NCI-H510A treated with DMSO at 0.1 percent for 48 hours (cell line): Measurements from ENCODE around the gene TBX21.

Source experiments
- DNase-seq: peaks from one replicate; lab custom pipeline; 2025; lab: John Stamatoyannopoulos, UW

Gene TBX21, protein sequence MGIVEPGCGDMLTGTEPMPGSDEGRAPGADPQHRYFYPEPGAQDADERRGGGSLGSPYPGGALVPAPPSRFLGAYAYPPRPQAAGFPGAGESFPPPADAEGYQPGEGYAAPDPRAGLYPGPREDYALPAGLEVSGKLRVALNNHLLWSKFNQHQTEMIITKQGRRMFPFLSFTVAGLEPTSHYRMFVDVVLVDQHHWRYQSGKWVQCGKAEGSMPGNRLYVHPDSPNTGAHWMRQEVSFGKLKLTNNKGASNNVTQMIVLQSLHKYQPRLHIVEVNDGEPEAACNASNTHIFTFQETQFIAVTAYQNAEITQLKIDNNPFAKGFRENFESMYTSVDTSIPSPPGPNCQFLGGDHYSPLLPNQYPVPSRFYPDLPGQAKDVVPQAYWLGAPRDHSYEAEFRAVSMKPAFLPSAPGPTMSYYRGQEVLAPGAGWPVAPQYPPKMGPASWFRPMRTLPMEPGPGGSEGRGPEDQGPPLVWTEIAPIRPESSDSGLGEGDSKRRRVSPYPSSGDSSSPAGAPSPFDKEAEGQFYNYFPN

DNA sequence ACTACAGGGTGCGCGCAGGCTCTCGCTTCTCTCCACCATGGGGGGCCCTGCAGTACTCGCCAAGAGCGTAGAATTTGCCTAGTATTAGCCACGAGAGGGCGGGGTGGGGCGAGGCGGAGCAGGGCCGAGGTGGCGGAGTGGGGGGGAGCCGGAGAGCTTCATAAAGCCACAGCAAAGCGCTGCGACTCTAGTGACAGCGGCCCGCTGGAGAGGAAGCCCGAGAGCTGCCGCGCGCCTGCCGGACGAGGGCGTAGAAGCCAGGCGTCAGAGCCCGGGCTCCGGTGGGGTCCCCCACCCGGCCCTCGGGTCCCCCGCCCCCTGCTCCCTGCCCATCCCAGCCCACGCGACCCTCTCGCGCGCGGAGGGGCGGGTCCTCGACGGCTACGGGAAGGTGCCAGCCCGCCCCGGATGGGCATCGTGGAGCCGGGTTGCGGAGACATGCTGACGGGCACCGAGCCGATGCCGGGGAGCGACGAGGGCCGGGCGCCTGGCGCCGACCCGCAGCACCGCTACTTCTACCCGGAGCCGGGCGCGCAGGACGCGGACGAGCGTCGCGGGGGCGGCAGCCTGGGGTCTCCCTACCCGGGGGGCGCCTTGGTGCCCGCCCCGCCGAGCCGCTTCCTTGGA is at the start of gene TBX21:
Gene TBX21, plus strand, starts transcription at position 190 of the 627 bp plus-strand sequence. Its CDS starts 219 bp downstream, at position 409.
- DNase-seq: peak; percentile 65

DNA sequence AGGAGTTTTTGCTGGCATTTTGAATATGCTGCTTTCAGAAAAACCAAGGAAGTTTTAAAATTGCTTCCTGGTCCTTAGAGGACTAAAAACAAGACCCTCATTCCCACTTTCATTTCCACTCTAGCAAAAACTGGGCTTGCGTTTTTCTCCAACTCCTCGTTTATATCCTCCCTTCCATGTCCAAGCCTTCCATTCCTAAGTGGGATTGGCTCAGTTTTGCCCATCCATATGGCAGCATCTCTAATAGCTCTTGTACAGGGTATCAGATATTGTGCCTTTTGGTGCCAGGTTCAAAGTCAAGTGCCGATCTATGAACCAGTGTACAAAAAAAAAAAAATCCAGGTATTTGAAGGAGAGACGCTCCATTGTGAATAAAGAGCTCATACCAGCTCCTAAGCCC is 49.0 kb upstream of the TBX21 start:
- DNase-seq: no peak

DNA sequence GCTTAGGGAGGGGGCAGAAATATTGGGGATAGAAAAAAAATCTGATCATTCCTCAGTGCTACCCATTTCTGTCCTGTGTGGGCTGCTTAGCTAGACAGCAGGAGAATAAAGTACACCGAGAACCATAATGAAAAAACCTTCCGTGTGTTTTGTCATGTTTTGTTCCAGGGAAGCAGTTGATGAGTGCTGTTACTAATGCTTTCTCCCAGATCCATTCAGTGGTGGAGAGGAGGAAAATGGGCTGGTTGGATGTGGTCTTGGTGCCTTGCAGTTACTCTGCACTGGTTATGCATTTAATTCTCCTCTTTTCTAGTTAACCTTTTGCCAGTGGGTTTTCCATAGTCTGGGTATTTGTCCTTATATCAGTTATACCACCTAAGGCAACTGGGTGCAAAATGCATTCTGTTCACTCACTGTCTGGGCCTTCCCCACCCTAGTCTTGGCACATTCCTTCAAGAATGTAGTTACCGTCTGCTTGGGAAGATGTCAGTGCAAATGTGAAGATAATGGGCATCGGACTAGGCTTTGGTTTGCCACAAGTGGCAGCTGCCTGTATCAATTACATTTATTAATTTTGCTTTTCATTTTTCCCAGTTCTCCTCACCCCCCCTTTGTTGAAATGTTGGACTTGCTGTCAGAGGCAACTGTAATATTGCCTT is 48.4 kb upstream of the TBX21 start:
- no peak for DNase-seq

DNA sequence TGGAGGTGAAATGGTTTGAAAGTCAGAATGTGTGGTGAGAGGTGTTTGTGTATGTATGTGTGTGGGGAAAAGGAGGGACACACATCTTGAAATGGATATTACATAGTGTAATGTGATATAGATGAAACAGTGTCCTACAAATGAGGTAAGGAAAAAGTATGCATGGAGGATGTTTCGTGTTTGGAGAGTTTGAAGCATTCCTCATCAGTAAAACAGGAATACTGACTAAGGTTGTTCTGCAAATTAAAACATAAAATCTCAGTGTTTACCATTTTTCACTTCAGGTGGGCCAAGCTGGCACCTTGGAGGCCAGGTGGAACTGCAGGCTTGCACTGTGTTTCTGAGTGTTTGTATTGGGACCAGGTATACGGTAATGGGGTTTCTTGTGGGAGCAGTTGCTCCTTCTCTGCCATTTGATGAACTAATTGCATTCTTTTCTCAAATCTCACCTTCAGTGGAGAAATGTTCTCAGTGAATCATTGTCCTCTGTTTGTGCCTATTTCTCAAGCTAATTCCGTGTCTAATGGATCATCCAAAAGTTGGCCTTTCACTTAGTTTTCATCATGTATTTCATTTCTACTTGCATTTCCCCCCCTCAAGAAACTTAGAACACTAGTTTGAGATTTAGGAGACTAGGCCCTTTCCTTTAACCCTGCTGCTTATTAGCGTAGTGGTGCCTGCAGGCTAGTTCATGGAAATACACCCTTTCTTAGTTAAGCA is 47.3 kb upstream of the TBX21 start:
- no peak for DNase-seq

DNA sequence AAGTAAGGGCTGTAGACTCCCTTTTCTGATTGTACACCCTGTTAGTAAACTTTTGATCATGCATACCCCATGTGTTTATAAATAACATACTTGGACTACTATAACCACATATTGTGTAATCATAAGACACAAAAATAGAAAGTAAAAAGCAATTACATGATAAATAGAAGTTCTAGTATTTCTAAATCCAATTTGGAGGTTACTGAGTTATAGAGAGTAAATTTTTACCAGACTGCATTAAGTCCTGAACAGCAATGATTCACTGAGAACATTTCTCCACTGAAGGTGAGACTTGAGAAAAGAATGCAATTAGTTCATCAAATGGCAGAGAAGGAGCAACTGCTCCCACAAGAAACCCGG is 46.8 kb upstream of the TBX21 start:
- no peak for DNase-seq

DNA sequence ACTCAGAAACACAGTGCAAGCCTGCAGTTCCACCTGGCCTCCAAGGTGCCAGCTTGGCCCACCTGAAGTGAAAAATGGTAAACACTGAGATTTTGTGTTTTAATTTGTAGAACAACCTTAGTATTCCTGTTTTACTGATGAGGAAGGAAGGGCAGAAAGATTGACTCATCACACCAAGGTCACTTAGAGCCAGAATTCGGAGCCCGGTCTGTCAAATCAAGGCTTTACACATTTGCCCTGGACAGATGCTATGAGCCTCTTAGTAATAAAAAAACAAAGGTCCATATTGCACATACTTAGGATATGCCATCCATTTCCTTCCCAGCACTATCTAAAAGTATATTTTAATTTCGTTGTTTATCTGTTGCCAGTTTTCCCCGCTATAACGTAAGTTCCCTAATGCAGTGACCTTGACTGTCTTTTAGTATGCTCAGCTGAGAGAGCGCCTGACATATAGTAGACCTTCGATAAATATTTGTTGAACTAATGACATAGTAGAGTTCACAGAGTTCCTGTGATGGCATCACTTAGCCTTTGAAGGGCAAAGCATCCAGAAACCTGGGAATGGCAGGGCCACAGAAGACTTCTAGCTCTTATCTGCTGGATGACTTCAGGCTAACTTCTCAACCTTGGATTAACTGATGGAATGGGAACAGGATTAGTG is 46.2 kb upstream of the TBX21 start:
- no peak for DNase-seq

DNA sequence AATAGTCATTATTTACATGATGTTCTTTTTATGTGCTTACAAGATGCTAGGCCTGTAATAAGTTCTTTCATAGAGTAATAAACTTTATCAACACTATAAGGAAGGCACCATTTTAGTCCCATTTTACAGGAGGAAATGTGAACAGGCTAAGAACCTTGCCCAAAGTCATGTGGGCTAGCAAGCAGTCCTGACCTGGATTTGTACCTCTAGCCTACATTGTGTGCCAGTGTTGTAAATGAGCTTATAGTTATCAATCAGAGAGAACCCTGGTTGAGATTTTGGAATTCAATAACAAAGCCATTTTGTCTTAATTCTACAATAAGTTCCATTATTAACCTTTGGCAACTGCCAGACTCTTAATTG is 45.7 kb upstream of the TBX21 start:
- no peak for DNase-seq

DNA sequence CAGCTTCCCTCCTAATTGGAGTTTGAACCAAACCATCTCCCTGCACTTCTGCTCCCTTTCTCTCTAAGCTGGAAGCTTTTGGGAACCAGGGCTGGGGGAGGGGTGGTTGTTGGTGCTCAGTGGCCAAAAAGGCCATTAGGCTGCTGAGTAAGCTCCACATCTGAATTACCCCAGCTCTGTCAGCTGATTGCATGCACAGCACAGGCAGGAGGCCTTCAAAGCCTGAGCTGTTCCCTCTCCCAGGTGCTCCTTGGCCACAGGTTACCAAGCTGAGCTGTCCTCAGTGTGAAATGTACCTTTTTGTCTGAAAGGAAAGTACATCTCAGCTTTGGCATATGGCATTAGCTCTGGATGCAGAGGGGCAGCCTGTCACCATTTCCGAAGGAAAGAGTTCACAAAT is 45.3 kb upstream of the TBX21 start:
- no peak for DNase-seq

DNA sequence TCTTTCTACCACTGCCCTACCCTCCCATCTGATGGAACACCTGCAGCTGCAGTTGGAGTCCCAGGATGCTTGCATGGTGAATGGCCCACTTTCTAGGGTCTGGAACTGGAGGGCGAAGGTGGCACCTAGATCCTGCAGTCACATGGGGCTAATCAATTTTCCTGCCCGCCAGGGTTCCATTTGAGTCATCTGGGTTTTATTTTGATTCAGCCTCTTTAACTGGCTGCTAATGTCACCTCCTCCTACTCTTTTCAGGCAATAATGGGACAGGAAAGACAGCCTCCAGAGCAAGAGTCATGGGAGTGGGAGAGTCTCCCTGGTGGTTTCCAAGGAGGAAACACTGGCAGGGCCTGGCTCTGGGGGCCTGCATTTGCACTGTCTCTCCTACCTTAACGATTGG is 42.9 kb upstream of the TBX21 start:
- DNase-seq: no peak

DNA sequence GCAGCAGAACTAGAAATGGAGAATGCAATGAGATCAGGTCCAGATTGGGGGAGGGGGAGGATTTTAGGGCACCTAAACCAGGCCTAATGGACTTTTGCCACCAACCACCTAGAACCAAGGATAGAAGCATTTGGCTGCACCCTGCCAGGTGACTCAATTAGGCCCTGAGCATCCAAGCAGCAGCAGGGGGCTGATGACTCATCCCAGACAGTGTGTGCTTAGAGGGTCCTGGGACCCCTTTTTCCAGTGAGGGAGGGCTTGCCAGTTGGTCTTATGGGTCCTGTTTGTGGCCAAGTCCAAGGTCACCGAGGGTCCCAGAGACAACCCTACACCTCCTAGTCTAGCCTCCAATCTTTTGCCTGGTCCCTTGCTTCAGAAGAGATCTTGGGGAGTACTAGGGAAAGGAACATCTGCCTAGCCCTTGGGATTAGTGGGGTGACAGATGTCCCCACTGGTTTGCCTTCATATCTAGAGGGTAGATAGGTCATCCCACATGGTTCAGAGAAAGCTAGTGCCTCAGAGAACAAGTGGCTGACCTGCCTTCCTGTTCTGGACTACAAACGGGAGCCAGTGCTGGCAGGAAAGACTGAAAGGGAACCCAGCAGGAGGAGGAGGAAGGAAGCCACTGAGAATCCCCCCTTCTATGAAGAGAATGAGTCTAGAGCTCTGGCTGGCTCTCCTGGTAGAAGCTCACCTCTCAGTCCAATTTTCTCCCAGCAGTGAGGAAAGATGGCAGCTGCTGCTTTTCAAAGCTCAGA is 40.7 kb upstream of the TBX21 start:
- no peak for DNase-seq

DNA sequence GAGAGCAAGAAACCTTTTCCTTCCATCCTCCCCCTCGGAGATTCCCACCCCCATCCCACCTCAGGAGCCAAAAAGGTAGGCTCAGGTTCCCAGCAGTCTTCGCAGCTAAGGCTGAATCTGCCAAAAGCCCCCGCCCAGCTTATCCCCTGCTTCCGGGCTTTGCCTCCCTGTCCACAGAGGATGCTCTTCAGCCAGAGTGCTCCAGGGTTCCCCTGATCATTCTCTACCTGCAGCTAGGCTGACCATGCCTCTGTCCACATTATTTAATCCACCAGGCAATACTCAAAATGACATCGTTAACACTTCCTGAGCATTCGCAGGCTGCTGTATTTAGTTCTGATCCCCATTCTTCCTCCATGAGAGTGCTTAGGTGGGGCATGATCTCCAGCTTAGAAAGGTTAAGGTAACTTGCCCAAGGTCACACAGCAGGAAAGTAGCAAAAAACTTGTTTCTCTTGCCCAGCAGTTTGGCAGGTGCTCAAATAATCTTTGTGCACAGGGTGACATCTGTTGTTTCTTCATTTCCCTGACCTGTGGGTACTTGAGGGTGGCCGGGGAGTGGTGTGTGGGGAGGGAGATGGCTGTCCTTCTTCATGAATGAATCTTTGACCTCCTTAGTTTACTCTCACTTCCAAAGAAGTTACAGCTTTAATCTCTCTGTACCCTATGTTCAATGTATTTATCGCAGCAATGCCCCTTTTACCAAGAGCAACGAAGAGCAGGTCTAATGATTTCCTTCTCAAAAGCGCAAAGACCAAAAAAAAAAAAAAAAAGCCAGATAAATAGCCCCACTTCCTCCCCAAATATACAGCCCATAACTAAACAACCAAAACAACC is 39.9 kb upstream of the TBX21 start:
- peak; percentile 54 for DNase-seq

DNA sequence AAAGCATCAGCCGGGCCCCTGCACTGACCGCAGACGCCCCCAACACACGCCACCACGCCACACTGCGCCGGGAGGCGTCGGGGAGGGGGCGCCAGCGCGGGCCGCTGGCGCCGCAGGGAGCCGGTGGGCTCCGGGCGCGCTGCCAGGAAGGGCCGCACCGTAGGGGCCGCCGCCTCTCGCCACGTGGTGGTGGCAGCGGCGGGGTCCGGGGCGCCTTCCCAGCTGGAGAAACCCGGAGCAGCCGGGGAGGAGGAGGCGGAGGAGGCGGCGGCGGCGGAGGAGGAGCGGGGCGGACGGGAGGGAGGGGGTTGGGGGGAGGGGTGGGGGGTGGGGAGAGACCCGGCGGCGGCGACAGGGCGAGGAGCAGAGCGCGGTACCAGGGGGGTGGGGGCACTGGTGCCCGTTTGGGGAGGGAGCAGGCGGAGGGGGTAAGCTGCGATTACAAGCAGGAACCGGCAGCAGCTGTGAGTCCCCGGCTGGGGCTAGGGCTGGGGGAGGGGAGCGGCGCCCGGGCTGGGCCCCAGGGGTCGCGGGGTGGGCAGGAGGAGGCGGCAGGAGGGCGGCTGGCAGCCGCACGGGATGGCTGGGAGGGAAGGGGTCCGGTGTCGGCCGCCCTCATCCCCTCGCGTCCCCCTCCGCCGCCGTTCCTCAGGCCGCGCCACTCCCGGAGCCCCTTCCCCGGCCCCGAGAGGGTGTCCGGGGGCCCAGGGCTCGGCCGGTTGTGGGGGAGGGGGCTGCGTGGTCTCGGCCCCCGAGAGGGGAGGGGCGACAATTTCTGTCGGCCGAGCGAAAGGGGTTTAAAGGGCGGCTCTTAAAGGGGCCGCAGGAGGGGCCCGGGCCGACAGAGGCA is 39.1 kb upstream of the TBX21 start, which contains the start of gene TBKBP1:
Gene TBKBP1, plus strand, starts transcription at position 431 of the 850 bp plus-strand sequence. CDS start 1,952 bp downstream, outside the sequence.
- no peak for DNase-seq

DNA sequence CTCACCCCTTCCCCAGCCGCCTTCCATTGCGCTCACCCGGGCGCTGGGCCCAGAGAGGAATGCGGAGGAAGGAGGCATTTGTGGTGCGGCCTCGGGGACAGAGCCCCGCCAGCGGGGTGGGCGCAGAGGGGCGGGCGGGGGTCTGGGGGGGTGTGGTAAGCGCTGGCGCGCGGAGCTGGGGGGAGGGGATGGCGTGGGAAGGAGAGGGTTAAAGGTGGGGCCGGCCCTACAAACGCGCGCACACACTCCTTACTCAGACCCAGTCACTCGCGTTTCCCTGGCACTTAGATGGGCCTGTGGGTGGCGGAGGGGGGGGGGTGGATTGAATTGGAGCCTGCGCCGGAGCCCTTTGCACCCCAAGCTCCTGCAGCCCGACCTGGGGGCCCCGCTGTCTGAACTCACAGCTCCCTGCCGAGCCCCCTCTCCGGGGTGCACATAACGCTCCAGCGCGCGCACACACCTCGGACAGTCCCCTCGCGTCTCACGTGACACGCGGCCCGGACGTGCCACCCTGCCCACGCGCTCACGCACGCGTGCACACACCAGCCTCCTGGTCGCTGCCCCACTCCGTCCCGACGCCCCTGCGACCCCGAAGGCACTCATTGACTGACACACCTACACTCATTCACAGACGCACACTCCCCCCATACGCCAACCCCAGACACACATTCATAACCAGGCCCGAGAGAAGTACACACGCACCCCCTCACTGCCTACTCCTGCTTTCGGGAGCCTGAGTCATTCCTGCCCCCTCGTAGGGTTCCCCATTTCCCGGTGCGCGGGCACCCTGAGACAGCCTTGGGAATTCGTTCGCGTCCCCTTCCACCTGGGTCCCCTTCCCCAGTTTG is 38.2 kb upstream of the TBX21 start:
- no peak for DNase-seq

DNA sequence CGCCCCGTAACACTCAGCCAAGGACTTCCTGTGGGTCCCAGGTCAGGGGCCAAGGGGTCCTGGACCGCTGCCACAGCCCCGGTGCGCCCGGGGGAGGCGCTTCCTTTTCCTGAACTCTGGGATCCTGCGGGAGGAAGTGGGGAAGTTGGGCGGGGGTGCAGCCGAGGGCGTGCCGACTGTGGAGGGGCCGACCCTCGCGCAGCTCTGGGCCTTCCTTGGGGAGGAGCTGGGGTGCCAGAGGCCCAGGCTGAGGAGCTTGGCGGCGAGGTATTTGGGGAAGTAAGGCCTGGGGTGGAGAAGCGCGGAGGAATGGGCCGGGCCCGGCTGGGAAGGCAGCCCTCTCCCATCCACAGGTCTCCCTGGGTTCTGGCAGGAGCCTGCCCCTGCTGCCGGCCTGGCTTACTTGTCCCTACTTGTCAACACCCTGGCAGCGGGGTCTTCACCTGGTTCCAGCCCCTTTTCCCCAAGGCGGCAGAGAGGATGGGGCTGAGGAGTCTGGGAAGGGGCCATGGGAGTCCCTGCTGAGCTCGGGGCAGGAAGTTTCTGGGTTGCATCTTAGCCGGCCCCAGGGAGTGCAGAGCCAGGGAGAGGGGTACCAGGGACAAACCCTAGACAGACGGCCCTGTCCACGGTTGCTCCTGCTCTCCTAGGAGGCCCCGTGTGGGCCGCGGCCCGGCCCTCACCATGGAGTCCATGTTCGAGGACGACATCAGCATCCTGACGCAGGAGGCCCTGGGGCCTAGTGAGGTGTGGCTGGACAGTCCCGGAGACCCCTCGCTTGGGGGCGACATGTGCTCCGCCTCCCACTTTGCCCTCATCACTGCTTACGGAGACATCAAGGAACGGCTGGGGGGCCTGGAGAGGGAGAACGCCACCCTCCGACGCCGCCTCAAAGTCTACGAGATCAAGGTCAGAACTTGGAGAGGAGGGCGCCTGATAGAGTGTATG is 37.3 kb upstream of the TBX21 start:
- no peak for DNase-seq

DNA sequence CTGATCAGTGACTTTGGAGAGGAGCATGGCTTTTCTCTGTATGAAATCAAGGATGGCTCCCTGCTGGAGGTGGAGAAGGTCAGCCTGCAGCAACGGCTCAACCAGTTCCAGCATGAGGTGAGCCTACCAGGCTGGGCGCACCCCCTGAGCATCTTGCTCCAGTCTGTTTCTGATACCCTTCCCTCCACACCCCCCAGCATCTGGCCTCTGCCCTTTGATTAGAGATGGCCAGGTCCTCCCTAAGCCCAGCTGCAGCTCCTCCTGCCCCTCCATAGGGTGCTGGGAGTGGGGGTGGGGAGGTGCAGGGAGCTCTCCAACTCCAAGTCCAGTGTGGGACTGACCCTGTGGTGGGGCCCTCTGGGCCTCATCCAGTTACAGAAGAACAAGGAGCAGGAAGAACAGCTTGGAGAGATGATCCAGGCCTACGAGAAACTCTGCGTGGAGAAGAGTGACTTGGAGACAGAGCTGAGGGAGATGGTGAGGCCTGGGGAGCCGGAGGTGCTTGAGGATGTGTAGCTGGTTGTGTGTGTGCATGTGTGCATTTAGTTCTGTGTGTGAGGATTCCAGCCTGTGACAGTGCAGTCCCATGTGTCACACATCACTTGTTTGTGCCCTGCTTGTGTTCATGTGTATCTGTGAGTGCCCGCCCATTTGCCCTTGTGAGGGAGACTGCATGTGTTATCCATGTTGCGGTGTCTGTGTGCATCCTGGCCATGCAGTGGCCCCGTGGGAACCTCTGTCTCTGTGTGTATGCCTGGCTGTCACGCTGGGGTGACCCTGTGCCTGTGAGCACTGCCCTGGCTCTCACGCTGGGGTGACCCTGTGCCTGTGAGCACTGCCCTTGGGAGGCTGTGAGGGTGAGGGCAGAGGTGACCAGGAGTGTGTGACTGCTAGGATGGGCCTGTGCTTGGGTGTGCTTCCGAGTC is 36.1 kb upstream of the TBX21 start:
- no peak for DNase-seq
